Hepatocyte (in vitro differentiated cells): ENCODE data around the gene DNLZ.

Experiments
- CTCF ChIP-seq: fragments of 200-600 bp; sonication (generic); IDR thresholded peaks from 2 replicates; pipeline ENCODE4 v1.5.1; 2016; ENCODE audit warnings: antibody characterized with exemption, mild to moderate bottlenecking; ENCODE audit not compliant: poor library complexity
- EZH2 ChIP-seq: fragments of 200-600 bp; sonication (generic); IDR thresholded peaks from 2 replicates; pipeline ENCODE4 v1.6.1; 2016; ENCODE audit warnings: antibody characterized with exemption, mild to moderate bottlenecking, borderline replicate concordance

- no peak for TF ChIP-seq CTCF
- no peak for TF ChIP-seq EZH2
These were observed 31.7 kb downstream of the DNLZ start for GRCh38 chr9:136331556-136332481.
